B cell (primary cell): ENCODE results near the gene SSBP3.

Experiments used
- CTCF ChIP-seq: fragments of 200-600 bp; IDR thresholded peaks from one replicate; pipeline ENCODE4 v1.8.0; 2022; ENCODE audit warnings: antibody characterized with exemption, mild to moderate bottlenecking
- EZH2 ChIP-seq: IDR thresholded peaks from 2 replicates; pipeline ENCODE4 v1.6.1; 2012; ENCODE audit warnings: borderline replicate concordance, low read depth, mild to moderate bottlenecking, moderate library complexity, low read length; ENCODE audit not compliant: insufficient read depth, poor library complexity, severe bottlenecking

- TF ChIP-seq CTCF (no peak), EZH2 (no peak)
These were observed 165.4 kb downstream of the SSBP3 start for GRCh38 chr1:54240741-54241335.
